ENCODE results near the gene MRI1. TPM values are rescaled to one million over a fixed set of nuclear protein-coding genes. Genes with fewer than 3 reads are reported as not detected.

MRI1 gene
- total RNA-seq, 1 experiment from 2014 or later = 33.4 TPM

DNA sequence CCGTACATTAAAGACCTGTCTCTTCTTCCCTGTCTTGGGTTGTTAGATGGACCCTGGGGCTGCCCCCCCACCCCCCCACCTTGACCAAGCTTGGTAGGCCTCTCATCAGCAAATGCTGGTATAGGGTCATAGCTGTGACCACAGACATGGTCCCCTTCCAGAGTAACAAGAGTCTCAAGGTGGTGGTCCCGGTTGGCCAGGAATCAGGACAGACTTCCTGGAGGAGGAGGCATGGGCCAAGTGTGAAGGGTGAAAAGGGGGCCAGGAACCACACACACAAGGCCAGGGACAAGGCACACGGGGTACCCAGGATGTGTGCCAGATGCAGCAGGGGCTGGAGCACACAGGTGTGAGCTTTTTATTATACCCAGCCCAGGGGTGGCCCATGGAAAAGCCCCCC lies 1.1 kb upstream of the MRI1 start:
- no peaks in the 10 kb centered on the region for H3K27me3 ChIP-seq (ENCODE audit: low read length)
- H3K27ac ChIP-seq (ENCODE audit: low read length) = no peak overlapping the region
- peak overlapping the region; percentile 69; the same call in 1 of the 2 replicates for H3K4me3 ChIP-seq (ENCODE audit: low read length)
- H3K9me3 ChIP-seq (ENCODE audit: low read length) = no peaks in the 10 kb centered on the region
- H3K9ac ChIP-seq (ENCODE audit: low read length) = no peak overlapping the region
- no peaks in the 10 kb centered on the region for H3K9me2 ChIP-seq (replicated peaks; ENCODE audit: insufficient read depth, low read length)
- H3K4me2 ChIP-seq (ENCODE audit: low read depth, low read length, poor library complexity, severe bottlenecking) = peak overlapping the region; percentile 56
- H2AFZ ChIP-seq (ENCODE audit: low read length) = no peak overlapping the region
- peaks cover 10% of the 10 kb centered on the region for H3K4me1 ChIP-seq (ENCODE audit: low read length)
- H4K20me1 ChIP-seq (ENCODE audit: insufficient read depth, low read depth, low read length) = no peaks in the 10 kb centered on the region
- H3K79me2 ChIP-seq (ENCODE audit: low read length) = peaks cover 23% of the 10 kb centered on the region
- H3K36me3 ChIP-seq (ENCODE audit: insufficient read depth, low read length) = peaks cover 7% of the 10 kb centered on the region; the same call in 1 of the 2 replicates
- DNase-seq = no peak

- H3K9me3 ChIP-seq (ENCODE audit: low read length) = no peaks in the 10 kb centered on the region
- no peaks in the 10 kb centered on the region for H3K27me3 ChIP-seq (ENCODE audit: low read length)
- peak overlapping the region; percentile 63 for H3K9ac ChIP-seq (ENCODE audit: low read length)
- peaks cover 10% of the 10 kb centered on the region for H3K4me1 ChIP-seq (ENCODE audit: low read length)
- peaks cover 23% of the 10 kb centered on the region for H3K79me2 ChIP-seq (ENCODE audit: low read length)
- 0 out of 2 replicates have a peak overlapping the region, but pooled peaks have one; percentile 27 for H2AFZ ChIP-seq (ENCODE audit: low read length)
- H3K4me2 ChIP-seq (ENCODE audit: low read depth, low read length, poor library complexity, severe bottlenecking) = peak overlapping the region; percentile 56
- peak; percentile 74 for DNase-seq
- peak overlapping the region; percentile 69 for H3K4me3 ChIP-seq (ENCODE audit: low read length)
- no peaks in the 10 kb centered on the region for H3K9me2 ChIP-seq (replicated peaks; ENCODE audit: insufficient read depth, low read length)
- no peaks in the 10 kb centered on the region for H4K20me1 ChIP-seq (ENCODE audit: insufficient read depth, low read depth, low read length)
- 0 out of 2 replicates have a peak, but pooled peaks cover 2% of the 10 kb centered on the region for H3K36me3 ChIP-seq (ENCODE audit: insufficient read depth, low read length)
- H3K27ac ChIP-seq (ENCODE audit: low read length) = no peak overlapping the region
Observed at GRCh38 chr19:13764821-13765394, 586 bp downstream of the MRI1 start.

- H3K36me3 ChIP-seq (ENCODE audit: insufficient read depth, low read length) = 0 out of 2 replicates have a peak, but pooled peaks cover 2% of the 10 kb centered on the region
- no peak for DNase-seq
- no peaks in the 10 kb centered on the region for H3K9me3 ChIP-seq (ENCODE audit: low read length)
Observed at GRCh38 chr19:13765395-13766094, 1.2 kb downstream of the MRI1 start.

DNA sequence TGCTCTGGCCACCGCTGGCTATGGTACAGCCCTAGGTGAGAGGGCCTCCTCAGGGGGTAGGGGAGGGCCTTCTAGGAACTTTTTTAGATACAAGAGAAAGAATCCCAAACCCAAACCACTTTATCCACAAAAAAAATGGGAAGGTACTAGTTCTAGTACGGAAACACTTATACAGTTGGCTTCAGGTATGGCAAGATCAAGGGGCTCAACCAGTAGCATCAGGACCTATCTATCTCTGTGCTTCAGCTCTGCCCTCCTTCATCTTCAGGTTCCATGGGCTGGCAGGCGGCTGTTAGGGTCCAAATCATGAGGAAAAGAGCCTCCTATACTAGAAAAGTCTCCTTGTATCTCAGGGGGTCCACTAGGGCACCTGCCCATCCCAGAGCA lies 1.8 kb downstream of the MRI1 start:
- H3K4me3 ChIP-seq (ENCODE audit: low read length) = no peak overlapping the region
- H2AFZ ChIP-seq (ENCODE audit: low read length) = no peak overlapping the region
- H3K27ac ChIP-seq (ENCODE audit: low read length) = no peak overlapping the region
- no peak overlapping the region for H3K9ac ChIP-seq (ENCODE audit: low read length)
- peaks cover 10% of the 10 kb centered on the region for H3K4me1 ChIP-seq (ENCODE audit: low read length)
- no peaks in the 10 kb centered on the region for H4K20me1 ChIP-seq (ENCODE audit: insufficient read depth, low read depth, low read length)
- no peaks in the 10 kb centered on the region for H3K9me3 ChIP-seq (ENCODE audit: low read length)
- H3K27me3 ChIP-seq (ENCODE audit: low read length) = no peaks in the 10 kb centered on the region
- H3K4me2 ChIP-seq (ENCODE audit: low read depth, low read length, poor library complexity, severe bottlenecking) = no peak overlapping the region
- H3K36me3 ChIP-seq (ENCODE audit: insufficient read depth, low read length) = 0 out of 2 replicates have a peak, but pooled peaks cover 2% of the 10 kb centered on the region
- DNase-seq = no peak
- peaks cover 23% of the 10 kb centered on the region for H3K79me2 ChIP-seq (ENCODE audit: low read length)
- H3K9me2 ChIP-seq (replicated peaks; ENCODE audit: insufficient read depth, low read length) = no peaks in the 10 kb centered on the region

More at GRCh38 chr19:13765395-13766094, 1.2 kb downstream of the MRI1 start:
- Histone ChIP-seq H3K4me1 (ENCODE audit: low read length) (peaks cover 10% of the 10 kb centered on the region), H3K4me3 (ENCODE audit: low read length) (peak overlapping the region; percentile 69), H3K27me3 (ENCODE audit: low read length) (no peaks in the 10 kb centered on the region), H3K27ac (ENCODE audit: low read length) (no peak overlapping the region), H3K4me2 (ENCODE audit: low read depth, low read length, poor library complexity, severe bottlenecking) (peak overlapping the region; percentile 56), H3K79me2 (ENCODE audit: low read length) (peaks cover 23% of the 10 kb centered on the region), H3K9me2 (replicated peaks; ENCODE audit: insufficient read depth, low read length) (no peaks in the 10 kb centered on the region), H4K20me1 (ENCODE audit: insufficient read depth, low read depth, low read length) (no peaks in the 10 kb centered on the region), H3K9ac (ENCODE audit: low read length) (peak overlapping the region; percentile 63), H2AFZ (ENCODE audit: low read length) (no peak overlapping the region)

- no peaks in the 10 kb centered on the region for H3K27me3 ChIP-seq (ENCODE audit: low read length)
- no peak overlapping the region for H3K4me2 ChIP-seq (ENCODE audit: low read depth, low read length, poor library complexity, severe bottlenecking)
- H3K79me2 ChIP-seq (ENCODE audit: low read length) = peaks cover 23% of the 10 kb centered on the region
- H2AFZ ChIP-seq (ENCODE audit: low read length) = no peak overlapping the region
- no peaks in the 10 kb centered on the region for H3K9me3 ChIP-seq (ENCODE audit: low read length)
- no peak overlapping the region for H3K4me3 ChIP-seq (ENCODE audit: low read length)
- no peak for DNase-seq
- H3K9ac ChIP-seq (ENCODE audit: low read length) = no peak overlapping the region
- H3K36me3 ChIP-seq (ENCODE audit: insufficient read depth, low read length) = 0 out of 2 replicates have a peak, but pooled peaks cover 2% of the 10 kb centered on the region
- no peaks in the 10 kb centered on the region for H3K9me2 ChIP-seq (replicated peaks; ENCODE audit: insufficient read depth, low read length)
- H3K27ac ChIP-seq (ENCODE audit: low read length) = no peak overlapping the region
- H3K4me1 ChIP-seq (ENCODE audit: low read length) = peaks cover 10% of the 10 kb centered on the region
- no peaks in the 10 kb centered on the region for H4K20me1 ChIP-seq (ENCODE audit: insufficient read depth, low read depth, low read length)
Observed at GRCh38 chr19:13768510-13768909, 4.2 kb downstream of the MRI1 start.

DNA sequence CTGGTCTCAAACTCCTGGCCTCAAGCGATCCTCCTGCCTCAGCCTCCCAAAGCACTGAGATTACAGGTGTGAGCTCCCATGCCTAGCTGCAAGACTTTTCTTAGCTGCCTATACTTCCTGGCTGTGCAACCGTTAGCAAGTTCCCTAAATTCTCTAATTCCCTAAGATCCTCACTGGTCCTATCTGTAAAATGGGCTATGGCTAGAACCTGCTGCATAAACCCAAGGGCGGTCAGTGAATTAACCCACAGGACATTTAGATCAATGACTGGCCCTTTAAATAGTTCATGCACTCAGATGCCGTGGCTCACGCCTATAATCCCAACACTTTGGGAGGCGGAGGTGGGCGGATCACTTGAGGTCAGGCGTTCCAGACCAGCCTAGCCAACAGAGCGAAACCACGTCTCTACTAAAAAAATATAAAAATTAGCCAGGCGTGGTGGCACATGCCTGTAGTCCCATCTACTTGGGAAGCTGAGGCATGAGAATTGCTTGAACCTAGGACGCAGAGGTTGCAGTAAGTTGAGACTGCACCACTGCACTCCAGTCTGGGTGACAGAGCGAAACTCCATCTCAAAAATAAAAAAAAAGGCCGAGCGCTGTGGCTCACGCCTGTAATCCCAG lies 5.8 kb downstream of the MRI1 start:
- H3K79me2 ChIP-seq (ENCODE audit: low read length) = peaks cover 22% of the 10 kb centered on the region
- no peak overlapping the region for H3K4me3 ChIP-seq (ENCODE audit: low read length)
- H3K9me2 ChIP-seq (replicated peaks; ENCODE audit: insufficient read depth, low read length) = no peaks in the 10 kb centered on the region
- no peak for DNase-seq
- no peak overlapping the region for H3K9ac ChIP-seq (ENCODE audit: low read length)
- peaks cover 6% of the 10 kb centered on the region; the same call in 1 of the 2 replicates for H4K20me1 ChIP-seq (ENCODE audit: insufficient read depth, low read depth, low read length)
- H3K4me1 ChIP-seq (ENCODE audit: low read length) = peaks cover 11% of the 10 kb centered on the region
- H3K4me2 ChIP-seq (ENCODE audit: low read depth, low read length, poor library complexity, severe bottlenecking) = no peak overlapping the region
- 0 out of 2 replicates have a peak, but pooled peaks cover 2% of the 10 kb centered on the region for H3K36me3 ChIP-seq (ENCODE audit: insufficient read depth, low read length)
- H3K27me3 ChIP-seq (ENCODE audit: low read length) = no peaks in the 10 kb centered on the region
- H2AFZ ChIP-seq (ENCODE audit: low read length) = no peak overlapping the region
- H3K27ac ChIP-seq (ENCODE audit: low read length) = no peak overlapping the region
- H3K9me3 ChIP-seq (ENCODE audit: low read length) = no peaks in the 10 kb centered on the region

DNA sequence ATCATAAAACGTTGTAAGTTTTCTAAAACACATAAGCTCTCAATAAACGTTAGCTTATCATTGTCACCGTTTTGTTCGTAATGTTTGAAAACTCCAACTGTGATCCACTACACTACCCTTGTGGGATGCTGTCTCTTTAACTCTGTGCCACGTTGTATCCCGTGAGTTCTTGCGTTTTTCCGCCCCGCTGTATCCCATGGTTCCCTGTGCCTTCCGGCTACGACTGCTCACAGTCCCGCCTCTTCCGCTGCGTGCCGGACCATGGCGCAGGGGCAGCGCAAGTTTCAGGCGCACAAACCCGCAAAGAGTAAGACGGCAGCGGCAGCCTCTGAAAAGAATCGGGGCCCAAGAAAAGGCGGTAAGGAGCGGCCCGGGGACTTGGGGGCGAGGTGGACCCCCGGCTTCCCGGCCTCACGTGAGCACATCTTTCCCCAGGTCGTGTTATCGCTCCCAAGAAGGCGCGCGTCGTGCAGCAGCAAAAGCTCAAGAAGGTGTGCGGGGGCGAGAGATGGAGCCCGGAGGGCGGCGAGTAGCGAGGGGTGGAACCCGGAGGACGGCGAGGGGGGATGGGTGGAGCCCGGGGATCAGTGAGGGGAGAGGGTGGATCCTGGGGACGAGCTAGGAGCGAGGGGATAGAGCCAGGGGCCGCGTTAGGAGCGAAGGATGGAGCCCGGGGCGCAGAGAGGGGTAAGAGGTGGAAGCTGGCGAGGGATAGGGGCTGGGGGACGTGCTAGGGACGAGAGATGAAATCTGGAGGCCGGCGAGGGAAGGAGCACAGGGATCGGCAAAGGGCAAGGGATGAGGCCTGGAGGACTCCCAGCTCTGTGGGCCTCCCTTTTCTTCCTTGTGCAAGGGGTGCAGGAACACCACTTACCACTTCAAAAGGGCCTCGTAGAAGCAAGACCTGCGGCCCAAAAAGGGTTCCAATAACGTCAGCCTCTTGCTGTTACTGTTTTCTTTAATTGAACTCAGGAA lies 10.2 kb downstream of the MRI1 start, which contains the start of gene C19orf53:
Gene C19orf53 (plus strand): TSS at position 240 of the 975 bp plus-strand sequence. CDS start 22 bp downstream, at position 262.
- Histone ChIP-seq H3K36me3 (ENCODE audit: insufficient read depth, low read length) (0 out of 2 replicates have a peak, but pooled peaks cover 8% of the 10 kb centered on the region), H3K27ac (ENCODE audit: low read length) (peak within 1 kb of the TSS; percentile 32; the same call in 1 of the 2 replicates), H2AFZ (ENCODE audit: low read length) (no peak within 1 kb of the TSS), H3K27me3 (ENCODE audit: low read length) (no peaks in the 10 kb centered on the region), H4K20me1 (ENCODE audit: insufficient read depth, low read depth, low read length) (peaks cover 10% of the 10 kb centered on the region; the same call in 1 of the 2 replicates), H3K9me3 (ENCODE audit: low read length) (no peaks in the 10 kb centered on the region), H3K4me1 (ENCODE audit: low read length) (peaks cover 12% of the 10 kb centered on the region), H3K4me3 (ENCODE audit: low read length) (peak within 1 kb of the TSS; percentile 93), H3K9me2 (replicated peaks; ENCODE audit: insufficient read depth, low read length) (no peaks in the 10 kb centered on the region), H3K79me2 (ENCODE audit: low read length) (peaks cover 22% of the 10 kb centered on the region), H3K4me2 (ENCODE audit: low read depth, low read length, poor library complexity, severe bottlenecking) (peak within 1 kb of the TSS; percentile 88), H3K9ac (ENCODE audit: low read length) (peak within 1 kb of the TSS; percentile 95)
- DNase-seq = peak; percentile 95

Data from Karpas-422 (cell line).